ENCODE results near the gene LIN37. TPM values are rescaled to one million over a fixed set of nuclear protein-coding genes. Genes with fewer than 3 reads are reported as not detected.
A peak's percentile ranks its signal among the peaks of the same experiment; 100 is the strongest.

LIN37 gene
- total RNA-seq, 1 donor: 9.0 TPM

DNA sequence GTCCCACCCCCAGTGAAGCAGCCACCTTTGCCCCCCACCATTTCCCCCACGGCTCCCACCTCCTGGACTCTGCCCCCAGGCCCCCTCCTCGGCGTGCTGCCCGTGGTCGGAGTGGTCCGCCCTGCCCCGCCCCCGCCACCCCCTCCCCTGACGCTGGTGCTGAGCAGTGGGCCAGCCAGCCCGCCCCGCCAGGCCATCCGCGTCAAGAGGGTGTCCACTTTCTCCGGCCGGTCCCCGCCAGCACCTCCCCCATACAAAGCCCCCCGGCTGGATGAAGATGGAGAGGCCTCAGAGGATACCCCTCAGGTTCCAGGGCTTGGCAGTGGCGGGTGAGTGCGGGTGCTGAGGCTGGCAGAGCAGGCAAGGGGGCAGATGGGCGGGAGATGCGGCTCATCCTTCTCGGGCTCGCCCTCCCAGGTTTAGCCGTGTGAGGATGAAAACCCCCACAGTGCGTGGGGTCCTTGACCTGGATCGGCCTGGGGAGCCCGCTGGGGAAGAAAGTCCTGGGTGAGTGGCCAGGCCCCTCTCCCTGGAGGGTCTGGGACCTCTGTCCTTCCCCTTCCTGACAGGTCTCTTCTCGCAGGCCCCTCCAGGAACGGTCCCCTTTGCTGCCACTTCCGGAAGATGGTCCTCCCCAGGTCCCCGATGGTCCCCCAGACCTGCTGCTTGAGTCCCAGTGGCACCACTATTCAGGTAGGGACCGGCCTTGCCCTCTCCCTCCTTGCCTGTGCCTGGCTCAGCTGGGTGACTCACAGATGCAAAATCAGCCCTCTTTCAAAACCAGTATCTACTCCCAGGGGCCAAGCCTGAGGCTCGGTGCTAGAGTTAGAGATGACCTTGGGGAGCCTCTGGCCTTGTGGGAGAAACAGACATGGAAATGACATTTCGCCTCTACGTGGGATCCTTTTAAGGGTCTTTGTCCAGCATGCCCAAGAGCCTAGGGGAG, 14.9 kb upstream of the LIN37 start:
- Histone ChIP-seq H3K36me3 (ENCODE audit: insufficient read depth, low read length) (peaks cover 70% of the 10 kb centered on the region), H3K4me1 (ENCODE audit: insufficient read depth, low read length) (no peaks in the 10 kb centered on the region), H3K79me2 (ENCODE audit: insufficient read depth, low read length) (no peaks in the 10 kb centered on the region), H2AFZ (ENCODE audit: low read length) (no peak overlapping the region), H3K27me3 (ENCODE audit: insufficient read depth, low read length) (no peaks in the 10 kb centered on the region), H4K20me1 (ENCODE audit: insufficient read depth, low read length) (peaks cover 7% of the 10 kb centered on the region), H3K27ac (ENCODE audit: low read depth, low read length) (no peak overlapping the region), H3K4me2 (ENCODE audit: insufficient read depth, low read length) (no peak overlapping the region), H3K4me3 (ENCODE audit: insufficient read depth, low read length) (no peak overlapping the region), H3K9me3 (ENCODE audit: low read depth, low read length) (no peaks in the 10 kb centered on the region)
- DNase-seq (ENCODE audit: insufficient read length, low spot score, missing footprints): peak; percentile 87
- TF ChIP-seq, protein P1, sequence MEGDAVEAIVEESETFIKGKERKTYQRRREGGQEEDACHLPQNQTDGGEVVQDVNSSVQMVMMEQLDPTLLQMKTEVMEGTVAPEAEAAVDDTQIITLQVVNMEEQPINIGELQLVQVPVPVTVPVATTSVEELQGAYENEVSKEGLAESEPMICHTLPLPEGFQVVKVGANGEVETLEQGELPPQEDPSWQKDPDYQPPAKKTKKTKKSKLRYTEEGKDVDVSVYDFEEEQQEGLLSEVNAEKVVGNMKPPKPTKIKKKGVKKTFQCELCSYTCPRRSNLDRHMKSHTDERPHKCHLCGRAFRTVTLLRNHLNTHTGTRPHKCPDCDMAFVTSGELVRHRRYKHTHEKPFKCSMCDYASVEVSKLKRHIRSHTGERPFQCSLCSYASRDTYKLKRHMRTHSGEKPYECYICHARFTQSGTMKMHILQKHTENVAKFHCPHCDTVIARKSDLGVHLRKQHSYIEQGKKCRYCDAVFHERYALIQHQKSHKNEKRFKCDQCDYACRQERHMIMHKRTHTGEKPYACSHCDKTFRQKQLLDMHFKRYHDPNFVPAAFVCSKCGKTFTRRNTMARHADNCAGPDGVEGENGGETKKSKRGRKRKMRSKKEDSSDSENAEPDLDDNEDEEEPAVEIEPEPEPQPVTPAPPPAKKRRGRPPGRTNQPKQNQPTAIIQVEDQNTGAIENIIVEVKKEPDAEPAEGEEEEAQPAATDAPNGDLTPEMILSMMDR (IDR thresholded peaks at IDR 0.05; ENCODE audit: extremely low read depth, low read depth, low read length): no peak

DNA sequence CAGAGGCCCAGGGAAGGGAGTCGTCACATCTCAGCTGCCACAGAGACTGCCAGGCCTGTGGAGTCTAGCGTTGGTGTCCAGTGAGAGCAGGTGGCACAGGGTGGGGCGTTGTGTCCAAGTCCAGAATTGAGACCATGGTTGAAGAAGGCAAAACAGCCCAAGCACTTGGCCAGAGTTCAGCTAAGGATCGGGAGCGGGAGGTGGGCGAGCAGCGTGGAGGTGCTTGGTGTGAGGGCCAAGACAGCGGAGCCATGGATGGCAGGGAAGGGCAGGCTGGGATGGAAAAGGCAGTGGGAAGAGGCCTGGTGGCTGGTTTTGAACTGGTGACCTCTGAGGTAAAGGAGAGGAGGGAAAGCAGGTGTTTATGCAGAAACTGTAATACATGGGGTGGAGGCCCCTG, 14.1 kb upstream of the LIN37 start:
- Histone ChIP-seq H2AFZ (ENCODE audit: low read length) (no peak overlapping the region), H3K27me3 (ENCODE audit: insufficient read depth, low read length) (no peaks in the 10 kb centered on the region), H3K79me2 (ENCODE audit: insufficient read depth, low read length) (no peaks in the 10 kb centered on the region), H3K9me3 (ENCODE audit: low read depth, low read length) (no peaks in the 10 kb centered on the region), H3K36me3 (ENCODE audit: insufficient read depth, low read length) (peaks cover 69% of the 10 kb centered on the region), H4K20me1 (ENCODE audit: insufficient read depth, low read length) (peaks cover 7% of the 10 kb centered on the region), H3K27ac (ENCODE audit: low read depth, low read length) (no peak overlapping the region), H3K4me1 (ENCODE audit: insufficient read depth, low read length) (no peaks in the 10 kb centered on the region), H3K4me3 (ENCODE audit: insufficient read depth, low read length) (no peak overlapping the region), H3K4me2 (ENCODE audit: insufficient read depth, low read length) (no peak overlapping the region)
- DNase-seq (ENCODE audit: insufficient read length, low spot score, missing footprints): peak; percentile 14
- TF ChIP-seq, protein P1 (IDR thresholded peaks at IDR 0.05; ENCODE audit: extremely low read depth, low read depth, low read length): no peak

DNA sequence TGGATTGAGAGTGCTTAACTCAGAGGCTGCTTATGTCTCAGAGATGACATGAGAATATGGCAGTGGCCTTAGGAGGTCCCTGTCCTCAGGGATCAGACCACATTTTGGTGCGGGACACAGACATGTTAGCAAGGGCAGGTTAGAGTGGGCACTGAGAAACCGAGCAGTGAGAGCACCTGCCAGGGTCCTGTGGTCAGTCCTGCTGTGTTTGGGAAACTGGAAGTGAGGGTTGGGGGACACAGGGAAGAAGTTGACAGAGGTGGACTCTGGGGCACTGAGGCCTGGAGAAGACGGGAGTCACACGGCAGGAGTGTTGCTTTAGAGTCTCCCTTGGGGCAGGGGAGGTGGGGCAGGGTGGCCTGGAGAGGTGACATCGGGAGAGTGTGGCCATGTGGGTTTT, 13.5 kb upstream of the LIN37 start:
- peak; percentile 51 for DNase-seq (ENCODE audit: insufficient read length, low spot score, missing footprints)
- Histone ChIP-seq H4K20me1 (ENCODE audit: insufficient read depth, low read length) (peaks cover 7% of the 10 kb centered on the region), H3K4me3 (ENCODE audit: insufficient read depth, low read length) (no peak overlapping the region), H3K9me3 (ENCODE audit: low read depth, low read length) (no peaks in the 10 kb centered on the region), H3K27me3 (ENCODE audit: insufficient read depth, low read length) (no peaks in the 10 kb centered on the region), H3K27ac (ENCODE audit: low read depth, low read length) (no peak overlapping the region), H3K4me1 (ENCODE audit: insufficient read depth, low read length) (no peaks in the 10 kb centered on the region), H3K4me2 (ENCODE audit: insufficient read depth, low read length) (no peak overlapping the region), H3K36me3 (ENCODE audit: insufficient read depth, low read length) (peaks cover 63% of the 10 kb centered on the region), H3K79me2 (ENCODE audit: insufficient read depth, low read length) (no peaks in the 10 kb centered on the region), H2AFZ (ENCODE audit: low read length) (no peak overlapping the region)
- TF ChIP-seq, protein P1 (IDR thresholded peaks at IDR 0.05; ENCODE audit: extremely low read depth, low read depth, low read length): no peak
